Progenitor cell of endocrine pancreas (in vitro differentiated cells): ENCODE data around the gene CENPW. TPM values are rescaled to one million over a fixed set of nuclear protein-coding genes. Genes with fewer than 3 reads are reported as not detected.

Experiments
- DNase-seq: peaks from one replicate; pipeline ENCODE4 v3.0.0; 2021; ENCODE audit warnings: low spot score; ENCODE audit not compliant: unreplicated experiment
- H3K27ac Mint-ChIP-seq: 2 replicates; pipeline ENCODE4 v1.8.0; 2021; ENCODE audit warnings: mild to moderate bottlenecking, moderate library complexity, mixed read lengths
- H3K27me3 Mint-ChIP-seq: 2 replicates; pipeline ENCODE4 v1.8.0; 2021; ENCODE audit warnings: mixed read lengths
- H3K36me3 Mint-ChIP-seq: 2 replicates; pipeline ENCODE4 v1.8.0; 2022; ENCODE audit warnings: mixed read lengths; ENCODE audit not compliant: insufficient read depth
- H3K4me1 Mint-ChIP-seq: 2 replicates; pipeline ENCODE4 v1.8.0; 2021; ENCODE audit warnings: low read depth, mixed read lengths
- H3K4me3 Mint-ChIP-seq: 2 replicates; pipeline ENCODE4 v1.8.0; 2021; ENCODE audit warnings: low read depth, mild to moderate bottlenecking, moderate library complexity, mixed read lengths
- H3K9me3 Mint-ChIP-seq: 2 replicates; pipeline ENCODE4 v1.8.0; 2021; ENCODE audit warnings: low read depth, mixed read lengths
- CTCF ChIP-seq: fragments of 200-600 bp; sonication (generic); IDR thresholded peaks from one replicate; pipeline ENCODE4 v1.5.0; 2021; ENCODE audit warnings: antibody characterized with exemption, mild to moderate bottlenecking; ENCODE audit not compliant: unreplicated experiment
- total RNA-seq: library from RNA; stranded (reverse); gene quantifications from 2 replicates; pipeline ENCODE4 v1.2.1, GENCODE V29; 2021

CENPW gene
- total RNA-seq, 1 donor from 2014 or later = 22.5 TPM

- Mint-ChIP-seq H3K9me3 (peaks cover 8% of the 10 kb centered on the region), H3K27me3 (no peaks in the 10 kb centered on the region), H3K27ac (no peak overlapping the region), H3K36me3 (peaks cover 3% of the 10 kb centered on the region), H3K4me1 (no peaks in the 10 kb centered on the region), H3K4me3 (no peak overlapping the region)
- no peak for DNase-seq
- no peak for TF ChIP-seq CTCF
Observed at GRCh38 chr6:126351960-126352359, 12.0 kb downstream of the CENPW start.

- no peak overlapping the region for H3K4me3 Mint-ChIP-seq
- H3K4me1 Mint-ChIP-seq = no peaks in the 10 kb centered on the region
- no peak for TF ChIP-seq CTCF
- peaks cover 8% of the 10 kb centered on the region for H3K9me3 Mint-ChIP-seq
- H3K36me3 Mint-ChIP-seq = peaks cover 3% of the 10 kb centered on the region
- DNase-seq = no peak
- H3K27me3 Mint-ChIP-seq = no peaks in the 10 kb centered on the region
- no peak overlapping the region for H3K27ac Mint-ChIP-seq
Observed at GRCh38 chr6:126352514-126352913, 12.6 kb downstream of the CENPW start.

- Mint-ChIP-seq H3K27me3 (no peaks in the 10 kb centered on the region), H3K36me3 (peaks cover 4% of the 10 kb centered on the region), H3K4me1 (no peaks in the 10 kb centered on the region), H3K27ac (no peak overlapping the region), H3K4me3 (no peak overlapping the region), H3K9me3 (peaks cover 8% of the 10 kb centered on the region)
- no peak for TF ChIP-seq CTCF
- no peak for DNase-seq
Observed at GRCh38 chr6:126356526-126356925, 16.6 kb downstream of the CENPW start.

- no peak for DNase-seq
- Mint-ChIP-seq H3K36me3 (peaks cover 4% of the 10 kb centered on the region), H3K27me3 (no peaks in the 10 kb centered on the region), H3K27ac (no peak overlapping the region), H3K4me1 (no peaks in the 10 kb centered on the region), H3K4me3 (no peak overlapping the region), H3K9me3 (peaks cover 8% of the 10 kb centered on the region)
- TF ChIP-seq CTCF = no peak
Observed at GRCh38 chr6:126359936-126360537, 20.1 kb downstream of the CENPW start.

- DNase-seq = no peak
- no peak for TF ChIP-seq CTCF
- Mint-ChIP-seq H3K27me3 (no peaks in the 10 kb centered on the region), H3K4me1 (no peaks in the 10 kb centered on the region), H3K4me3 (no peak overlapping the region), H3K9me3 (no peaks in the 10 kb centered on the region), H3K27ac (no peak overlapping the region), H3K36me3 (peaks cover 1% of the 10 kb centered on the region)
Observed at GRCh38 chr6:126361832-126362440, 22.0 kb downstream of the CENPW start.
